OCI-LY7 (cell line): ENCODE data around the gene AEBP2.

Experiments used
- CTCF ChIP-seq: fragments of 200-600 bp; sonication (generic); conservative IDR thresholded peaks from 2 replicates; pipeline ENCODE4 v1.5.1; 2014; ENCODE audit warnings: mild to moderate bottlenecking, antibody characterized with exemption, low read length, moderate library complexity, mixed read lengths
- EZH2phosphoT487 ChIP-seq: fragments of 200-600 bp; sonication (generic); IDR thresholded peaks from 2 replicates; pipeline ENCODE4 v1.6.1; 2018; ENCODE audit warnings: low read depth, borderline replicate concordance, mild to moderate bottlenecking, mixed run types, antibody characterized with exemption, low read length, moderate library complexity, mixed read lengths

GRCh38 chr12:19432309-19433170 is 6.8 kb upstream of the AEBP2 start:
- TF ChIP-seq CTCF (no peak), EZH2phosphoT487 (no peak)
